T-helper 9 cell (primary cell): ENCODE data around the gene ZNF593.
A peak's percentile ranks its signal among the peaks of the same experiment; 100 is the strongest.

ENCODE experiments used
- DNase-seq: peaks from one replicate; pipeline ENCODE4 v3.0.0-alpha.2; 2020
- total RNA-seq, 2 donors: gene quantifications; one replicate each; lab custom pipeline; 2026; lab: John Stamatoyannopoulos, UW

ZNF593 gene
- total RNA-seq: 2.7 to 9.9 reads per million in 2 donors

GRCh38 chr1:26169669-26170471 is at the start of gene ZNF593:
ZNF593 (plus strand) TSS chr1:26169908; CDS start chr1:26169984, 76 bp downstream.
- peak; percentile 76 for DNase-seq

- no peak for DNase-seq
These were observed 47.6 kb upstream of the ZNF593 start for GRCh38 chr1:26121854-26122773.

GRCh38 chr1:26122988-26123973 is 46.4 kb upstream of the ZNF593 start:
- DNase-seq: no peak

DNA sequence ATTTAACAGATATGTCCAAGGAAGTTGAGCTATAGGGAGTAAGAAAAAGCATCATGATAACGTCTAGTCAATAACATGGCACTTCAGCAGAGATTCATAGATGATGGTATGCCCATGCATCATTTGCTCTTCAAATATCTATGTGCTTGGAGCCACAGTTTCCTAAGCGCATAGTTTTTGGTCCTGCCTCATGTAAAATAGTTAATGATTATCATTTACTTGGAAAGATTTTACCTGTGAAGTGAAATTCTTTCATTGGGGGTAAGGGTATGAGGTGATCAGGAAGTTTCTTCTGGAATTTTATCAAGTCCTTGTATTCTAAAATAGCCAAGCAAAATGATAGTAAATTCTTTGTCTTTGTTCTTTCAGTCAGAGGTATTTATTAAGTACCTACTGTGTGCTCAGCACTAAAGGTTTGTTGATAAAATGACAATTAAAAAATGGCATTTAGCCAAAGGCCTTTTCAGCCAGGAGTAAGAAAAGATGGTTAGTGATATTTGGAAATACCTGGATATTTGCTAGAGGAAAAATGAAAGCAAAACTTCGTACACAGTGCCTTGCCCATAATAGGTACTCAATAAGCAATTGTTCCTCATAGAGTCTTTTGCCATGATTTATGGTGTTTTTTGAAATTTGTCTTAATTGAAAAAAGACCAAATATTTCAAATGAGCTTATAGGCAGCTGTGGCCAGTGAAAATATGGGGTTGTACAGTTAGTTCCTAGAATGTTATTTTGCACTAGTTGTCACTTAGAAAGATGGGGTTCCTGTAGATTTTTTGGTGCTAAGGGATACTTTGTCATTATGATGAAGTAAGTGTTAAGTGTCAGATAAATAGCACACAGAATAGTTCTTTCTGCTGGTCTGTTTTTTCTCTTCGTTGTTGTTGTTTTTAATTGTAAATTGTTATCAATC is 45.0 kb upstream of the ZNF593 start:
- no peak for DNase-seq

DNA sequence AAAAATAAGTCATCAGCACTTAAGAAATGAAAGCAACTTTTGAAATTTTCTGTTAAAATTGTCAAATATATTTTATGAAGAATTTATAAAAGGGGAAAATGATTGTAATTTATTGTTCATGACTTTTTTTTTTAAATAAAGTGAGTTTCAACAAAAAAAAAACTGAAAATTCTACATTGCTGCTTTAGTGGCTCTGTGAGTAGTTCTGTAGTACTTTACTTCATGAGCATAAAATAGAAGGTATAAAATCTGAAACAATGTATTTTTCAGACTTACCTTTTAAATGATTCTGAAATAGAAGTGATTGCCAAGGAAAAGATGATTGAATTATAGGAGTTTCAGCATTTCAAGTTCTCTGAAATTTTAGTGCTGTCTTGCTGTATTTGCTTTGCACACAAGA is 44.3 kb upstream of the ZNF593 start:
- no peak for DNase-seq

DNA sequence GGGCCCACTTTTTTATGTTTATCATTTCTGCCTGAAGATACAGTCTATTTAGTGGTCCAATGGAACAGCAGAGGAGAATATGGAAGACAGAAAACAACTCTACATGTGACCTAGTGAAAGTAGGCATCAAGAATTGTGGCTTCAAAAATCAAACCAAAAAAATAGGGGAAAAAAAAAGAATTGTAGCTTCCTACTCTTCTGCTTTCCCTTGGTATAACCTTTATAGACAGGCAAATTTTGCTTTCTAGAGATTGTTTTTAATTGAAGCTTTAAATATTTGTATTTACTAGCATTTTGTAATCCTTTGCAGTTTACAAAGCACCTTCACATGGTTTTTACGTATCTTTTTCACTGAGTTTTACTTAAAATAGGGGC is 43.8 kb upstream of the ZNF593 start:
- no peak for DNase-seq

DNA sequence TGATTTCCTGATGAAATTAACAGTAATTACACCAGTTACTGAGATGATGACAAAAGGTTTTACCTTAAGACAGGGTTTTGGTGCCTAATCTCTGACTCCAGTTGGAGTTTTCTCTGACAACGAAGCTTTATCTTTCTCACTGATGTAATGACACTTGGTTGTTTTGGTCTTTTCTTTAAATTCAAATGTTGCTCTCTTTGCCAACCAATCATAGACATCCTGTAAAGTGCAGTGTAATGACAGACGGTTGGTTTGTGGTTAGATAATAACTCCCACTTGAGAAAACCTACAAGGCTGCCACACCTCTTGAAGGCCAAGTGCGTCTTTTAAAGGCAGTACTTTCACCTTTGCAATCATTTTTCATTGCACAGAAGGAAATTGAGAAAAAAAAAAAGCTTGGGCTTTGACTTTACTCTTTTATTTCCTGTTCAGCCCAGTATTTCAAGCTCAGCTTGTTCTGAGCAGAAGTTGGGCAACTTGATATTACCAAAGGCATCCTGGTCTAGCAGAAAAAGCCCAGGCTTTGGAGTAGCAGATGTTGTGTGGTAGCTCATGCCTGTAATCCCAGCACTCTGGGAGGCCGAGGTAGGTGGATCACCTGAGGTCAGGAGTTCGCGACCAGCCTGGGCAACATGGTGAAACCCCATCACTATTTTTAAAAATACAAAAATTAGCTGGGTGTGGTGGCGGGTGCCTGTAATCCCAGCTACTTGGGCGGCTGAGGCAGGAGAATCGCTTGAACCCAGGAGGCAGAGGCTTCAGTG is 43.2 kb upstream of the ZNF593 start:
- DNase-seq: peak; percentile 22

DNA sequence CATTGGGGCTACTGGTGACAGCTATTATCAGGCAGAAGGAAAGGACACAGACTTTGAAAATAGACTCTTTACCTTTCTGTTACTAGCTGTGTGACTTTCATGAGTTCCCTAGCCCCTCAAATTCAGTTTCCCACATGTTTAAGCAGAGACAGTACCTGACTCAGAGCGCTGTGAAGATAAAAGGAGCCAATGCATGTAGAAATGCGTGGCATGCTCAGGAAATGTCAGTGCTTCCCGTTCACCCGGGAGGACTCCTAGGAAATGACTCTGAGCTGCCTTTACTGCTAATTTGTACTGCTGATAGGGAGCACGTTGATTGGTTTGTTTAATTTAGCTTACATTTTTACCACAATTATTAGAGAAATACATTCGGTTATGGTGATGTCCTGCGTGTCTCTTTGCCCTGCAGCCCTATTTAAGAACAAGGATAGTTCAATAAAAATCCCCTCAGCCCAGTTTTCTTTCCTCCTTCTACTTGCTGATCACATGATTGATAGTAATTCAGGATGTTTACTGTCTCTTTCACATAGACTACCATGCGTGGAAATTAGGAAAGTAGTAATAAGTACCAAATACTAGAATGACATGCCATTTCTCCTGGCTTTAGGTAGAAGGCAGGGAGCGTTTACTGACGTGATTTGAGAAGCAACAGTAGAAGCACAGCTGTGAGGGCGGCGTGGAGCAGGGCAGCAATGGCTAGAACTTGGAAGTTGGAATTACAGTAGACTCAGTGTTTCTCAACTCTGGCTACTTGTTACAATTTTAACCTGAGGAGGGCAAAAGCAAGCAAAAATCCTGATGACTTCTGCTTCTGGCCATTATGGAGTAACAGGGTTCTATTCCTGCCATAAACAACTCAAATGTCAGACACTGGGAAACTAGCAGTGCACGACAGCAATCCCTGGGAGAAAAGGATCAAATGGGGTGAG is 42.2 kb upstream of the ZNF593 start:
- no peak for DNase-seq

- DNase-seq: no peak
These were observed 39.9 kb upstream of the ZNF593 start for GRCh38 chr1:26129778-26130177.

DNA sequence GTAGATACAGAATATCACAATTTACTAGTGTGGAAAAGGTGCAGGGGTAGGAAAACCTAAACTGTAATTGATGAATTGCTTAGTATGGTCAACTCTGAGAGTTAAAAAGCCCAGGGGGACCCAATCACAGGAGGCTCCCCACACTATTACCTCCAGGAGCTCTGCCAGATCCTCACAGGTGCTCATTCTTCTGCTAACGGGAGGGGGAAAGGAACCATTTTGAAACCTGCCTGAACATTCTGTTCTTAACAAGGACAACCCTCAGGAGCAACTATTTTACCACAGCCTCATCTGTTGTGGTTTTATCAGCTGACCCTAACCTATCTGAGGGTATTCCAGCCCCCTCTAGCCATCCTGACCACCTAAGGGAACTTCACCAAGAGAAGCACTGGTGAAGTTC is 39.0 kb upstream of the ZNF593 start:
- no peak for DNase-seq

GRCh38 chr1:26132128-26132833 is 37.4 kb upstream of the ZNF593 start:
- no peak for DNase-seq

GRCh38 chr1:26132834-26133167 is 36.9 kb upstream of the ZNF593 start:
- DNase-seq: no peak

- DNase-seq: no peak
These were observed 35.2 kb upstream of the ZNF593 start for GRCh38 chr1:26134466-26134865.

GRCh38 chr1:26138974-26139558 is 30.6 kb upstream of the ZNF593 start:
- DNase-seq: no peak

GRCh38 chr1:26142159-26142558 is 27.5 kb upstream of the ZNF593 start:
- DNase-seq: no peak

DNA sequence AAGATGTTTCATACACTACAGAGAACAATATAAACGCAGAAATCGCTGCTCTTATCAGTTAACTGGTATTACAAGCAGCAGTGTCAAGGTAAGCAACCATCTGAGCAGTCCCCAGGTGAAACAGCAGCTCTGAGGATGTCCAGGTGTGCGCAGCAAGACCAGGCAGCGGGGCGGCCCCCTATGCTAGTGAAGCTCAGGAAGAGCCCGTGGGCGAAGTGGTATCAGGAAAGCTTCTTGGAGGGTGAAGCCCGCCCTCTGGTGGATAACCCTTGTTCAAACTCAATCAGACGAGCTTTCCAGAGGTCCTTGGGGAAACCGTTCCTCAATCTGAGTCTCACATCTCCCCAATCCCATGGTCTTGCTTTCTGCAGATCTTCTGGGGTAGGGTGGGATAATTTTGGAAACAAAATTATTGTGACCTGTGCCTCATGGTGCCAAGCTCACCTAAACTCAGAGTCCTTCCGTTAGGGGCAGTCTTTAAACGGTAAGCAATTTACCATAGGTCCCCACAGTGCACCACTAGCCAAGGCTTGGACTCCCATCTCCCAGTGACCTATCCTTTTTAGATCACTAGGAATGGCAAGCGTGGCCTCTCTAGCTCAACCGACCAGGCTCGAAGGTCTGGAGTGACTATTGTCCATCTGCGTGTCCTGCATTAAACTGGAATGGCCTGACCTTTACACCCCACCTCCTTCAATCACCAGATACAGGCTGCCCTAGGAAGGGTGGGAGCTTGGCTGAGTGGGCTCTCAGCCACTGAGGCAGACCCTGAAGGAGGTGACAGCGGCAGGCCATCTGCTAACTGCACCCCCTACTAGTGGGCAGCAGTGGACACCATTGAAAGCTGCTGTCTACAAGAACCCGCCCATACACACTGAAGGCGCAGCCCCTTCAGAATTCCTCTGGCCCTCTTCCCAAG is 24.4 kb upstream of the ZNF593 start:
- DNase-seq: peak; percentile 71

- no peak for DNase-seq
These were observed 23.8 kb upstream of the ZNF593 start for GRCh38 chr1:26145960-26146294.

DNA sequence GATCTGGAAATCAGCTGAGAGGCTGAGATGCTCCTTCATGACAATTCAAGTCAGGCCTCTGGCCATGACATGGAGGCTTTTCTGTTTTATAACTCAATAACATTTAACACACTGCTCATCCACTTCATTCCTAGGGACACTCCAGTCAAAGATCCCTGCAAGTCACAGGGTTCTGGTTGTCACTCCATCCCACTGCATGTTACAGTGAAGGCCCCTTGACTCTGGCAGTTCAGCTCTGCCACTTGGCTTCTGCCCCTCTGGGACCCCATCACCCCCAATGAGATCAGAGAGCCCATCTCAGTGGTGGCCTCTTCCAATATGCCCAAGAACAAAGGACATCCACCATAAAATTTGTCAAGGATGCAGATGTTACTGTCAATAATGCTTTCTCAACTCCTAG is 20.8 kb upstream of the ZNF593 start:
- no peak for DNase-seq
